HEK293T (cell line): ENCODE results near the gene H1-8.

Experiments used
- CTCF ChIA-PET: fragments of 350-600 bp; formaldehyde crosslinking; extraction: SDS; loops from one replicate; lab custom pipeline; 2021; ENCODE audit warnings: antibody characterized with exemption, inconsistent platforms; lab: Yijun Ruan, JAX
- POLR2A ChIA-PET: fragments of 350-600 bp; formaldehyde crosslinking; extraction: SDS; loops from one replicate; lab custom pipeline; 2020; ENCODE audit warnings: antibody characterized with exemption, inconsistent platforms; lab: Yijun Ruan, JAX
- DNase-seq: peaks from one replicate; pipeline ENCODE4 v3.0.0; 2012; ENCODE audit warnings: mixed read lengths; ENCODE audit errors: extremely low spot score
- ARNT ChIP-seq: fragments of 450-650 bp; IDR thresholded peaks from 2 replicates; pipeline ENCODE4 v1.6.1; 2017; ENCODE audit warnings: mild to moderate bottlenecking
- BHLHE40 ChIP-seq: fragments of 450-650 bp; IDR thresholded peaks from 2 replicates; pipeline ENCODE4 v1.6.1; 2016; ENCODE audit warnings: mild to moderate bottlenecking, moderate library complexity, borderline replicate concordance
- CTBP1 ChIP-seq: fragments of 450-650 bp; IDR thresholded peaks from 2 replicates; pipeline ENCODE4 v1.6.1; 2016; ENCODE audit warnings: borderline replicate concordance
- ELF4 ChIP-seq: fragments of 450-650 bp; IDR thresholded peaks from 2 replicates; pipeline ENCODE4 v1.6.1; 2017; ENCODE audit warnings: antibody characterized with exemption
- FOXA1 ChIP-seq: fragments of 450-650 bp; IDR thresholded peaks from 2 replicates; pipeline ENCODE4 v1.6.1; 2016; ENCODE audit warnings: mild to moderate bottlenecking
- FOXK2 ChIP-seq: fragments of 450-650 bp; IDR thresholded peaks from 2 replicates; pipeline ENCODE4 v1.6.1; 2016; ENCODE audit warnings: mild to moderate bottlenecking
- FOXM1 ChIP-seq: fragments of 450-650 bp; IDR thresholded peaks from 2 replicates; pipeline ENCODE4 v1.6.1; 2017; ENCODE audit warnings: mild to moderate bottlenecking, borderline replicate concordance
- HDGF ChIP-seq: fragments of 450-650 bp; IDR thresholded peaks from 2 replicates; pipeline ENCODE4 v1.6.1; 2017; ENCODE audit warnings: antibody characterized with exemption, borderline replicate concordance
- L3MBTL2 ChIP-seq: fragments of 450-650 bp; conservative IDR thresholded peaks from 2 replicates; pipeline ENCODE4 v1.6.1; 2016; ENCODE audit warnings: mild to moderate bottlenecking
- LEF1 ChIP-seq: fragments of 450-650 bp; IDR thresholded peaks from 2 replicates; pipeline ENCODE4 v1.6.1; 2017; ENCODE audit warnings: mild to moderate bottlenecking, borderline replicate concordance
- NFRKB ChIP-seq: fragments of 450-650 bp; IDR thresholded peaks from 2 replicates; pipeline ENCODE4 v1.6.1; 2016; ENCODE audit warnings: mild to moderate bottlenecking, moderate library complexity
- PKNOX1 ChIP-seq: fragments of 450-650 bp; IDR thresholded peaks from 2 replicates; pipeline ENCODE4 v1.6.1; 2016
- SP1 ChIP-seq: fragments of 450-650 bp; IDR thresholded peaks from 2 replicates; pipeline ENCODE4 v1.6.1; 2017
- SUZ12 ChIP-seq: fragments of 450-650 bp; IDR thresholded peaks from 2 replicates; pipeline ENCODE4 v1.6.1; 2016; ENCODE audit warnings: mild to moderate bottlenecking
- TARDBP ChIP-seq: fragments of 450-650 bp; IDR thresholded peaks from 2 replicates; pipeline ENCODE4 v1.6.1; 2016
- ZNF384 ChIP-seq: fragments of 450-650 bp; IDR thresholded peaks from 2 replicates; pipeline ENCODE4 v1.6.1; 2016

H1-8 gene

GRCh38 chr3:129521611-129522010 is 21.4 kb upstream of the H1-8 start:
- CTCF ChIA-PET: interaction anchor here (0.6 kb wide), 1 partner anchor 360 kb away, joined by 3 read pairs; no protein-coding TSS in a partner anchor
- POLR2A ChIA-PET: no interaction called here
- DNase-seq: no peak
- TF ChIP-seq L3MBTL2 (no peak), FOXA1 (no peak), ELF4 (no peak), NFRKB (no peak)

- no peak for DNase-seq
- CTCF ChIA-PET: no interaction called here
- TF ChIP-seq L3MBTL2: no peak
- no peak for TF ChIP-seq SUZ12
- no peak for TF ChIP-seq FOXM1
- no peak for TF ChIP-seq PKNOX1
- TF ChIP-seq FOXK2: no peak
- TF ChIP-seq LEF1: no peak
- TF ChIP-seq FOXA1: no peak
- TF ChIP-seq SP1: no peak
- POLR2A ChIA-PET: no interaction called here
Observed at GRCh38 chr3:129522953-129523352, 20.0 kb upstream of the H1-8 start.

- ChIA-PET CTCF (interaction anchor here (0.6 kb wide), 1 partner anchor 602 kb away, joined by 3 read pairs; no protein-coding TSS in a partner anchor), POLR2A (no interaction called here)
- no peak for DNase-seq
- no peak for TF ChIP-seq ZNF384
- no peak for TF ChIP-seq NFRKB
- TF ChIP-seq FOXM1: no peak
- TF ChIP-seq SP1: no peak
- no peak for TF ChIP-seq FOXK2
- TF ChIP-seq SUZ12: no peak
- TF ChIP-seq ARNT: no peak
- no peak for TF ChIP-seq PKNOX1
- no peak for TF ChIP-seq HDGF
- no peak for TF ChIP-seq BHLHE40
- no peak for TF ChIP-seq L3MBTL2
- TF ChIP-seq CTBP1: no peak
- no peak for TF ChIP-seq TARDBP
- TF ChIP-seq ELF4: no peak
- TF ChIP-seq FOXA1: no peak
- TF ChIP-seq LEF1: no peak
Observed at GRCh38 chr3:129524081-129524480, 18.9 kb upstream of the H1-8 start.

GRCh38 chr3:129525341-129525968 is 17.5 kb upstream of the H1-8 start:
- ChIA-PET POLR2A (interaction anchor here (1.5 kb wide), 1 partner anchor 9 kb away, joined by 3 read pairs; no protein-coding TSS in a partner anchor), CTCF (no interaction called here)
- DNase-seq: no peak
- TF ChIP-seq FOXM1 (no peak), ZNF384 (no peak), BHLHE40 (no peak), NFRKB (no peak), HDGF (no peak), SP1 (no peak), ELF4 (no peak), TARDBP (no peak), CTBP1 (no peak), FOXK2 (no peak), ARNT (no peak), L3MBTL2 (no peak), PKNOX1 (no peak), LEF1 (no peak), SUZ12 (no peak)

GRCh38 chr3:129526121-129526900 is 16.7 kb upstream of the H1-8 start:
- TF ChIP-seq LEF1: no peak
- no peak for TF ChIP-seq ARNT
- TF ChIP-seq FOXK2: no peak
- no peak for TF ChIP-seq BHLHE40
- TF ChIP-seq SP1: no peak
- TF ChIP-seq SUZ12: no peak
- no peak for TF ChIP-seq ELF4
- TF ChIP-seq ZNF384: no peak
- TF ChIP-seq HDGF: no peak
- no peak for TF ChIP-seq FOXA1
- TF ChIP-seq TARDBP: no peak
- ChIA-PET CTCF (no interaction called here), POLR2A (interaction anchor here (0.8 to 1.5 kb wide), 2 partner anchors 9 to 15 kb away, joined by 3 read pairs; no protein-coding TSS in a partner anchor)
- DNase-seq: no peak

GRCh38 chr3:129527262-129527661 is 15.7 kb upstream of the H1-8 start:
- CTCF ChIA-PET: no interaction called here
- POLR2A ChIA-PET: interaction anchor here (0.8 kb wide), 1 partner anchor 16 kb away, joined by 3 read pairs; no protein-coding TSS in a partner anchor
- no peak for DNase-seq
- no peak for TF ChIP-seq ARNT
- TF ChIP-seq BHLHE40: no peak
- TF ChIP-seq SP1: no peak
- no peak for TF ChIP-seq PKNOX1
- no peak for TF ChIP-seq HDGF
- no peak for TF ChIP-seq FOXK2
- no peak for TF ChIP-seq ELF4
- no peak for TF ChIP-seq FOXM1
- TF ChIP-seq LEF1: no peak
- no peak for TF ChIP-seq ZNF384
